DND-41 (cell line): ENCODE data around the gene KRTAP3-2.
"Not testable (repeated sequence)": the region's sequence is repeated elsewhere in the genome, so short reads cannot be mapped to it uniquely, and the experiment has no call there.

Source experiments
- ATAC-seq: fragments of 200-7000 bp; cut with Tn5 transposase; 3 replicates; pipeline ENCODE4 v1.9.1; 2021; ENCODE audit warnings: low read depth; ENCODE audit not compliant: insufficient read depth
- DNase-seq: peaks from one replicate; pipeline ENCODE4 v3.0.0-alpha.2; 2020
- H2AFZ ChIP-seq: 2 replicates; pipeline ENCODE4 v1.6.0; 2012; ENCODE audit warnings: low read depth, low read length
- H3K27ac ChIP-seq: 2 replicates; pipeline ENCODE4 v1.5.1; 2012; ENCODE audit warnings: low read length, inconsistent platforms
- H3K27me3 ChIP-seq: fragments of 200-600 bp; sonication (generic); 2 replicates; pipeline ENCODE4 v1.6.0; 2012; ENCODE audit warnings: low read length, mild to moderate bottlenecking, inconsistent platforms; ENCODE audit not compliant: insufficient read depth, poor library complexity
- H3K36me3 ChIP-seq: 2 replicates; pipeline ENCODE4 v1.5.1; 2012; ENCODE audit warnings: low read length, inconsistent platforms; ENCODE audit not compliant: insufficient read depth
- H3K4me1 ChIP-seq: 2 replicates; pipeline ENCODE4 v1.5.1; 2012; ENCODE audit warnings: mild to moderate bottlenecking, low read length; ENCODE audit not compliant: insufficient read depth
- H3K4me2 ChIP-seq: 2 replicates; pipeline ENCODE4 v1.6.0; 2012; ENCODE audit warnings: mild to moderate bottlenecking, moderate library complexity, low read length, inconsistent platforms; ENCODE audit not compliant: insufficient read depth
- H3K4me3 ChIP-seq, 2 experiments: fragments of 200-600 bp in 1 of 2; shearing (Covaris generic) in 1 of 2; 2 replicates each; pipeline ENCODE4 v1.5.1; 2012 to 2016; ENCODE audit warnings: inconsistent platforms in 2 of 2, low read length in 2 of 2, mild to moderate bottlenecking in 2 of 2, low read depth in 1 of 2, moderate library complexity in 1 of 2
- H3K79me2 ChIP-seq: 2 replicates; pipeline ENCODE4 v1.6.0; 2012; ENCODE audit warnings: low read length, inconsistent platforms; ENCODE audit not compliant: insufficient read depth
- H3K9ac ChIP-seq: 2 replicates; pipeline ENCODE4 v1.6.0; 2012; ENCODE audit warnings: low read depth, mild to moderate bottlenecking, inconsistent platforms, low read length, moderate library complexity
- H3K9me3 ChIP-seq: 2 replicates; pipeline ENCODE4 v1.5.1; 2012; ENCODE audit warnings: low read length, moderate library complexity, mild to moderate bottlenecking, inconsistent platforms; ENCODE audit not compliant: insufficient read depth, severe bottlenecking
- H4K20me1 ChIP-seq: 2 replicates; pipeline ENCODE4 v1.6.0; 2012; ENCODE audit warnings: low read length; ENCODE audit not compliant: insufficient read depth
- EZH2 ChIP-seq: IDR thresholded peaks from 3 replicates; pipeline ENCODE4 v1.6.1; 2012; ENCODE audit warnings: borderline replicate concordance, low read depth, mild to moderate bottlenecking, moderate library complexity, low read length, inconsistent platforms; ENCODE audit not compliant: severe bottlenecking
- TF ChIP-seq, protein P1 (sequence below): IDR thresholded peaks from 2 replicates; pipeline ENCODE4 v1.5.1; 2012; ENCODE audit warnings: borderline replicate concordance, low read length, moderate library complexity, mild to moderate bottlenecking; ENCODE audit not compliant: poor library complexity, severe bottlenecking; ENCODE audit errors: extremely low read depth

The KRTAP3-2 gene

DNA sequence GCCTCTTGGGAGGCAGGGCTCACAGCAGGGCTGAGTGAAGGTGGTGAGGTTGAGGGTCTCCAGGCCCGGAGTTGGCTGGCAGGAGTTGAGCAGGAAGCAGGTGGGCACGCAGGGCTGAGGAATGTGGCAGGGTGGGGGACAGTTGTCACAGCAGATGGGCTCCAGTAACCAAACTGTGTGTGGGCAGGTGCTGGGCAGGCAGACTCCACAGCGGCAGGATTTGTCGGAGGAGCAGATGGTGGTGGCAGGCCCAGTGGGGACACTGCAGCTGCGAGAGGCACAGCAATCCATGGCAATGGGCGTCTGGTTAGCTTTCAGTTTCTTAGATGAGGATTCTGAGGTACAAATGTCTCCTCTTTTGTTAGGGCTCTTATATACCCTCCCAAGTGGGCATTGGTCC lies at the start of gene KRTAP3-2:
TSS of gene KRTAP3-2 (minus strand) at position 344 of the 400 bp plus-strand sequence. CDS start at position 291, 53 bp downstream.
- H3K27me3 ChIP-seq, result peaks cover 34% of the 10 kb centered on the region
- not testable (repeated sequence) for H2AFZ ChIP-seq, H3K79me2 ChIP-seq, H3K27ac ChIP-seq, H3K36me3 ChIP-seq, H3K9me3 ChIP-seq, DNase-seq, H3K4me1 ChIP-seq, H3K9ac ChIP-seq, H4K20me1 ChIP-seq, ATAC-seq, H3K4me3 ChIP-seq, H3K4me2 ChIP-seq

DNA sequence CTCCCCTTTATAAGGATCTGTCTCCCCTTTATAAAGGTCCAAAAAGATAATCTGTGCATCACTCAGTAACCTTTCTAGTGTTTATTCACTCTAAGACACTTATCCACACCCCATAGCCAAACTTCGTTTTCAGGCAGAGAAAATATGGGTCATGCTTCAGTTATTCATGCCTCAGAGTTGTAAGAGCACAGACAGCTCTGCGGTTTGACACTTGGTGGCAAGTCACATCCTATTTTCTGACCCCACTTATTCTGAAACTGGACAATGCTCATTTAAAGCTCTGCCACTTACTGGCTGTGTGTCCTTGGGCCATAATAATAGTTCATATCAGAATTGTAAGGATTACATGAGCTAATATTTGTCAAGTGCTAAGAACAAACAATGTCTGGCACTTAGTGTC lies 49.4 kb upstream of the KRTAP3-2 start:
- Histone ChIP-seq H3K36me3 (no peaks in the 10 kb centered on the region), H3K79me2 (no peaks in the 10 kb centered on the region), H3K9ac (no peak overlapping the region), H3K9me3 (no peaks in the 10 kb centered on the region), H3K4me2 (no peak overlapping the region), H2AFZ (no peak overlapping the region), H3K4me3 (no peak overlapping the region), H3K4me1 (no peaks in the 10 kb centered on the region), H3K27me3 (peaks cover 9% of the 10 kb centered on the region), H3K27ac (no peak overlapping the region), H4K20me1 (no peaks in the 10 kb centered on the region)
- ATAC-seq (no peak), DNase-seq (no peak)
- no peak for TF ChIP-seq EZH2
- TF ChIP-seq, protein P1, sequence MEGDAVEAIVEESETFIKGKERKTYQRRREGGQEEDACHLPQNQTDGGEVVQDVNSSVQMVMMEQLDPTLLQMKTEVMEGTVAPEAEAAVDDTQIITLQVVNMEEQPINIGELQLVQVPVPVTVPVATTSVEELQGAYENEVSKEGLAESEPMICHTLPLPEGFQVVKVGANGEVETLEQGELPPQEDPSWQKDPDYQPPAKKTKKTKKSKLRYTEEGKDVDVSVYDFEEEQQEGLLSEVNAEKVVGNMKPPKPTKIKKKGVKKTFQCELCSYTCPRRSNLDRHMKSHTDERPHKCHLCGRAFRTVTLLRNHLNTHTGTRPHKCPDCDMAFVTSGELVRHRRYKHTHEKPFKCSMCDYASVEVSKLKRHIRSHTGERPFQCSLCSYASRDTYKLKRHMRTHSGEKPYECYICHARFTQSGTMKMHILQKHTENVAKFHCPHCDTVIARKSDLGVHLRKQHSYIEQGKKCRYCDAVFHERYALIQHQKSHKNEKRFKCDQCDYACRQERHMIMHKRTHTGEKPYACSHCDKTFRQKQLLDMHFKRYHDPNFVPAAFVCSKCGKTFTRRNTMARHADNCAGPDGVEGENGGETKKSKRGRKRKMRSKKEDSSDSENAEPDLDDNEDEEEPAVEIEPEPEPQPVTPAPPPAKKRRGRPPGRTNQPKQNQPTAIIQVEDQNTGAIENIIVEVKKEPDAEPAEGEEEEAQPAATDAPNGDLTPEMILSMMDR, result no peak

DNA sequence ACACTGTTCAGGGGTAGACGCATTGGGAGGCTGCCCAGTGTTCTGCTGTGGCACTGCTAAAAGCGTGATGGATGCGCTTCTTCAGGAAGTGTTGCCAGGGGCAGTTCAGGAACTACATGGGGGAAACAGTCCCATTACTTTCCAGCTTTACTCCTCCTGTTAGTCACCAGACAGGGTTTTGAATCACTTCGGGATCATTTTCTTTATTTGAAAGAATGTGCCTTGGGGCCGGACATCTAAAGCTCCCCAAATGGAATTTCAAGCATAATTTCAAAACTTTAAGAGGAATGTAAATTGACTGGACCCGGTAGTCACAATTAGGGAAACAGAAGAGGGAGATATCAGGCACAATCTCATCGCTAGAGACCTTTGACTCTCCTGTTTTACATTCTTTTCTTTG lies 48.7 kb upstream of the KRTAP3-2 start:
- Histone ChIP-seq H3K27me3 (peaks cover 7% of the 10 kb centered on the region), H3K4me1 (no peaks in the 10 kb centered on the region), H3K27ac (no peak overlapping the region), H3K36me3 (no peaks in the 10 kb centered on the region), H3K79me2 (no peaks in the 10 kb centered on the region), H2AFZ (no peak overlapping the region), H3K4me3 (no peak overlapping the region), H3K9me3 (no peaks in the 10 kb centered on the region), H4K20me1 (no peaks in the 10 kb centered on the region), H3K9ac (no peak overlapping the region), H3K4me2 (no peak overlapping the region)
- ATAC-seq (no peak), DNase-seq (no peak)
- no peak for TF ChIP-seq EZH2
- TF ChIP-seq, protein P1, result no peak

DNA sequence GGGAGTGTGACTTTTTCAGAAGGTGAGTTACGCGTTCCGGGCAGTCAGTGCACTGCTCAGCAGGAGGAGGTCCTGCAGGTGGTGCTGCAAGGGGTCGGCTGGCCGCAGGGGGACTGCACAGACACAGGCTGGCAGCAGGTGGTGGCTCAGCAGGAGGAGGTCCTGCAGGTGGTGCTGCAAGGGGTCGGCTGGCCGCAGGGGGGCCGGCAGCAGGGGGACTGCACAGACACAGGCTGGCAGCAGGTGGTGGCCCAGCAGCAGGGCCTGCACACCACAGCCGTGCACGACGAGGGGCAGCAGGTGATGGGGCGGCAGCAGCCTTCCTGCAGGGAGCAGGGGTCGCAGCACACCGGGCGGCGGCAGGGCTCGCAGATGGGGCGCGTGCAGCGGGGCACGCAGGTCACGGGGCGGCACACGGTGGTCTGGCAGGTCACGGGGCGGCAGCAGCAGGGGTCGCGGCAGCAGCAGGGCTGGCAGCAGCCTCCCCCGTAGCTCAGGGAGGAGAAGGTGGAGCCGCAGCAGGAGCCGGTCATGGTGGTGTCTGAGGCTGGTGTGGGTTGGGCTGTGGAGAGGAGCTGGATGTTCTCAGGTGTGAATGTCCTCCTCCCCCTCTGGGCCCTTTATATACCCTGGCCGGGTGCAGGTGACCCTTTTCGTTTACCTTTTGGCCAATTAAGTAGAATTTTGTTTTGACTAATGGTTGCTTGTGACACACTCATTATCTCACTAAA lies 47.2 kb upstream of the KRTAP3-2 start, which contains the start of gene KRTAP2-1:
TSS of gene KRTAP2-1 (minus strand) at position 582 of the 731 bp plus-strand sequence. CDS start at position 533, 49 bp downstream.
- H3K79me2 ChIP-seq, H3K4me2 ChIP-seq, H3K4me1 ChIP-seq, ATAC-seq, DNase-seq, H3K27ac ChIP-seq, H3K27me3 ChIP-seq, H3K4me3 ChIP-seq, H3K9me3 ChIP-seq, H3K36me3 ChIP-seq, H2AFZ ChIP-seq, H3K9ac ChIP-seq, H4K20me1 ChIP-seq: not testable (repeated sequence)
